Hematopoietic multipotent progenitor cell (in vitro differentiated cells): Measurements from ENCODE around the gene CHST12. TPM values are rescaled to one million over a fixed set of nuclear protein-coding genes. Genes with fewer than 3 reads are reported as not detected.

Experiments used
- DNase-seq, 3 donors: peaks; one replicate each; pipeline ENCODE4 v3.0.0-alpha.2; 2011 to 2015; ENCODE audit warnings: low read depth in 2 of 3, low spot score in 2 of 3
- small RNA-seq: library from RNA; depleted of rRNA; stranded (forward); fragments of <200 nt; gene quantifications from one replicate; pipeline ENCODE3, GENCODE V24; 2012
- total RNA-seq: library from RNA; depleted of rRNA; stranded (reverse); fragments of >200 nt; gene quantifications from one replicate; pipeline ENCODE4 v1.2.3, GENCODE V29; 2012

The CHST12 gene
- total RNA-seq, 1 donor = 29.6 TPM

- no peak for DNase-seq
Observed at GRCh38 chr7:2495418-2496299, 92.2 kb downstream of the CHST12 start.

- DNase-seq = no peak
Observed at GRCh38 chr7:2496375-2496774, 93.0 kb downstream of the CHST12 start.

GRCh38 chr7:2497065-2497464 is 93.7 kb downstream of the CHST12 start:
- no peak for DNase-seq

GRCh38 chr7:2497500-2498336 is 94.3 kb downstream of the CHST12 start:
- DNase-seq = peak in 2 of 3 donors; percentile 51 to 69

Small RNAs within 50 kb of the gene (small RNA-seq; reads per million reads assigned to genes)
- gene AC004840.2 = not detected

Other genes with a start within 250 kb of the CHST12 start
- 57.9 TPM for gene MAD1L1, start 170.7 kb upstream of the CHST12 start, total RNA-seq
- gene MRM2, start 161.4 kb upstream of the CHST12 start, total RNA-seq = 12.7 TPM
- gene NUDT1, start 161.4 kb upstream of the CHST12 start, total RNA-seq = 44.7 TPM
- 5.7 TPM for gene SNX8, start 89.2 kb upstream of the CHST12 start, total RNA-seq
- gene EIF3B, start 48.8 kb upstream of the CHST12 start, total RNA-seq = 117 TPM
- gene GRIFIN, start 72.8 kb downstream of the CHST12 start, total RNA-seq = not detected
- gene LFNG, start 116.2 kb downstream of the CHST12 start, total RNA-seq = 22.4 TPM
- gene BRAT1, start 151.9 kb downstream of the CHST12 start, total RNA-seq = 46.6 TPM
- 4.6 TPM for gene IQCE, start 155.4 kb downstream of the CHST12 start, total RNA-seq
- 41.2 TPM for gene TTYH3, start 228.4 kb downstream of the CHST12 start, total RNA-seq